ENCODE measurements around the gene CFAP61. TPM values are rescaled to one million over a fixed set of nuclear protein-coding genes. Genes with fewer than 3 reads are reported as not detected.

Gene CFAP61
- total RNA-seq, 1 donor from 2014 or later: 2.6 TPM

GRCh38 chr20:20366876-20367574 lies 314.7 kb downstream of the CFAP61 start:
- Mint-ChIP-seq H3K4me3 (ENCODE audit: low read depth) (peak overlapping the region; percentile 73), H3K27ac (peak overlapping the region; percentile 91), H3K9me3 (ENCODE audit: low read depth) (no peaks in the 10 kb centered on the region), H3K27me3 (peaks cover 77% of the 10 kb centered on the region), H3K36me3 (ENCODE audit: insufficient read depth) (no peaks in the 10 kb centered on the region), H3K4me1 (ENCODE audit: low read depth) (peaks cover 22% of the 10 kb centered on the region)
- DNase-seq (ENCODE audit: low spot score, unreplicated experiment): no peak
- TF ChIP-seq CTCF (IDR thresholded peaks at IDR 0.05; ENCODE audit: unreplicated experiment): no peak

- TF ChIP-seq CTCF (IDR thresholded peaks at IDR 0.05; ENCODE audit: unreplicated experiment): no peak
- H3K4me3 Mint-ChIP-seq (ENCODE audit: low read depth): peak within 1 kb of the TSS; percentile 73
- H3K27me3 Mint-ChIP-seq: peaks cover 77% of the 10 kb centered on the region
- H3K36me3 Mint-ChIP-seq (ENCODE audit: insufficient read depth): no peaks in the 10 kb centered on the region
- peaks cover 17% of the 10 kb centered on the region for H3K4me1 Mint-ChIP-seq (ENCODE audit: low read depth)
- peak; percentile 25 for DNase-seq (ENCODE audit: low spot score, unreplicated experiment)
- H3K9me3 Mint-ChIP-seq (ENCODE audit: low read depth): no peaks in the 10 kb centered on the region
- H3K27ac Mint-ChIP-seq: peak within 1 kb of the TSS; percentile 91
Measured at GRCh38 chr20:20367575-20368417, 315.5 kb downstream of the CFAP61 start, which contains the start of gene INSM1. Gene INSM1, plus strand, starts transcription at chr20:20368104. Its CDS starts 164 bp downstream, at chr20:20368268.

GRCh38 chr20:20368418-20369249 lies 316.3 kb downstream of the CFAP61 start:
- Mint-ChIP-seq H3K4me1 (ENCODE audit: low read depth) (peaks cover 12% of the 10 kb centered on the region), H3K27ac (no peak overlapping the region), H3K4me3 (ENCODE audit: low read depth) (no peak overlapping the region), H3K36me3 (ENCODE audit: insufficient read depth) (no peaks in the 10 kb centered on the region), H3K9me3 (ENCODE audit: low read depth) (no peaks in the 10 kb centered on the region), H3K27me3 (peaks cover 77% of the 10 kb centered on the region)
- TF ChIP-seq CTCF (IDR thresholded peaks at IDR 0.05; ENCODE audit: unreplicated experiment): no peak
- peak; percentile 22 for DNase-seq (ENCODE audit: low spot score, unreplicated experiment)

GRCh38 chr20:20369250-20370093 lies 317.1 kb downstream of the CFAP61 start:
- peak; percentile 44 for DNase-seq (ENCODE audit: low spot score, unreplicated experiment)
- no peaks in the 10 kb centered on the region for H3K9me3 Mint-ChIP-seq (ENCODE audit: low read depth)
- no peaks in the 10 kb centered on the region for H3K36me3 Mint-ChIP-seq (ENCODE audit: insufficient read depth)
- H3K27me3 Mint-ChIP-seq: peaks cover 79% of the 10 kb centered on the region
- peaks cover 11% of the 10 kb centered on the region for H3K4me1 Mint-ChIP-seq (ENCODE audit: low read depth)
- no peak overlapping the region for H3K27ac Mint-ChIP-seq
- TF ChIP-seq CTCF (IDR thresholded peaks at IDR 0.05; ENCODE audit: unreplicated experiment): peak; percentile 39
- H3K4me3 Mint-ChIP-seq (ENCODE audit: low read depth): peak overlapping the region; percentile 79

Data from progenitor cell of endocrine pancreas (in vitro differentiated cells).